Activated T-cell treated with anti-CD3 and anti-CD28 coated beads, Interleukin-2, amount 50 U/mL, for 24 hours (primary cell): ENCODE results near the gene PGM2.
"Not testable (repeated sequence)": the region's sequence is repeated elsewhere in the genome, so short reads cannot be mapped to it uniquely, and the experiment has no call there.

Experiments used
- DNase-seq: peaks from one replicate; pipeline ENCODE4 v3.0.0-alpha.2; 2020
- H3K27ac Mint-ChIP-seq: 2 replicates; pipeline ENCODE4 v1.8.0; 2020; ENCODE audit warnings: mild to moderate bottlenecking, mixed read lengths
- H3K27me3 Mint-ChIP-seq: 2 replicates; pipeline ENCODE4 v1.8.0; 2020; ENCODE audit warnings: mixed read lengths
- H3K36me3 Mint-ChIP-seq: 2 replicates; pipeline ENCODE4 v1.8.0; 2020; ENCODE audit warnings: low read depth, mixed read lengths
- H3K4me1 Mint-ChIP-seq: 2 replicates; pipeline ENCODE4 v1.8.0; 2020; ENCODE audit warnings: low read depth, mixed read lengths
- H3K4me3 Mint-ChIP-seq: 2 replicates; pipeline ENCODE4 v1.8.0; 2020; ENCODE audit warnings: mild to moderate bottlenecking, moderate library complexity, mixed read lengths
- H3K9me3 Mint-ChIP-seq: 2 replicates; pipeline ENCODE4 v1.8.0; 2020; ENCODE audit warnings: mixed read lengths

Gene PGM2

GRCh38 chr4:37826295-37827029 is at the start of gene PGM2:
TSS of gene PGM2 (plus strand) at chr4:37826686. CDS start at chr4:37826733, 47 bp downstream.
- no peaks in the 10 kb centered on the region for H3K27me3 Mint-ChIP-seq
- peak within 1 kb of the TSS; percentile 96 for H3K27ac Mint-ChIP-seq
- H3K4me3 Mint-ChIP-seq: peak within 1 kb of the TSS; percentile 95
- H3K9me3 Mint-ChIP-seq: no peaks in the 10 kb centered on the region
- peaks cover 48% of the 10 kb centered on the region for H3K36me3 Mint-ChIP-seq
- DNase-seq: peak; percentile 94
- peaks cover 43% of the 10 kb centered on the region for H3K4me1 Mint-ChIP-seq

DNA sequence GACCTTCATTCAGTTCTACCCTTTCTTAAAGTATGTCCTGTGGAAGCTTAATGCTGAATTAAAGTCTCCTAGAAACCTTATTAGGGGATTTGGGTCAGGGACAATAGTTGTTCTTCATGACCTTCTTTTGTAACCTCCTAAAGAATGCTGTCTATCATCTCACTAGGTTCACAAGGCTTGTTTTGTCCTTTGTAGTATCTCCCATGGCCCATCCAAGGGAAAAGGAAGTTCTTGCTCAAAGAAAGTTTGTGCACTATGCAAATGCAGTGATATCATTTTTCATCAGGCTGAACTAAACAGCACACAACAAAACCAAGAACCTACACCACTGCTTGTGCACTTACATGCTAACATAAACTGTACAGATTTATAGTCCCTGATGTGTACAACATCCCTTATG is 46.6 kb upstream of the PGM2 start:
- DNase-seq: no peak
- Mint-ChIP-seq H3K27me3 (no peaks in the 10 kb centered on the region), H3K27ac (peak overlapping the region; percentile 74), H3K4me1 (peaks cover 19% of the 10 kb centered on the region), H3K36me3 (peaks cover 3% of the 10 kb centered on the region), H3K4me3 (no peak overlapping the region), H3K9me3 (peaks cover 17% of the 10 kb centered on the region)

- peaks cover 17% of the 10 kb centered on the region for H3K9me3 Mint-ChIP-seq
- H3K4me3 Mint-ChIP-seq: no peak overlapping the region
- peaks cover 3% of the 10 kb centered on the region for H3K36me3 Mint-ChIP-seq
- H3K27me3 Mint-ChIP-seq: no peaks in the 10 kb centered on the region
- no peak for DNase-seq
- peak overlapping the region; percentile 74 for H3K27ac Mint-ChIP-seq
- peaks cover 19% of the 10 kb centered on the region for H3K4me1 Mint-ChIP-seq
Observed at GRCh38 chr4:37780444-37781130, 45.9 kb upstream of the PGM2 start.

- Mint-ChIP-seq H3K4me1 (peaks cover 19% of the 10 kb centered on the region), H3K27me3 (no peaks in the 10 kb centered on the region), H3K9me3 (peaks cover 17% of the 10 kb centered on the region), H3K27ac (peak overlapping the region; percentile 74), H3K4me3 (no peak overlapping the region), H3K36me3 (peaks cover 3% of the 10 kb centered on the region)
- DNase-seq: no peak
Observed at GRCh38 chr4:37781131-37781455, 45.4 kb upstream of the PGM2 start.

DNA sequence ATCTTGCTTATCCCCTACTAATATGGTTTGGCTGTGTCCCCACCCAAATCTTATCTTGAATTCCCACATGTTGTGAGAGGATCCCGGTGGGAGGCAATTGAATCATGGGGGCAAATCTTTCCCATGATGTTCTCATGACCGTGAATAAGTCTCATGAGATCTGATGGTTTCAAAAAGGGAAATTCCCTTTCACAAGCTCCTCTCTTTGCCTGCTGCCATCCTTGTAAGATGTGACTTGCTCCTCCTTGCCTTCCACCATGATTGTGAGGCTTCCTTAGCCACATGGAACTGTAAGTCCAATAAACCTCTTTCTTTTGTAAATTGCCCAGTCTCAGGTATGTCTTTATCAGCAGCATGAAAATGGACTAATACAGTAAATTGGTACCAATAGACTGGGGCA is 40.2 kb upstream of the PGM2 start:
- H3K4me1 Mint-ChIP-seq, H3K36me3 Mint-ChIP-seq, DNase-seq, H3K4me3 Mint-ChIP-seq, H3K27me3 Mint-ChIP-seq, H3K27ac Mint-ChIP-seq: not testable (repeated sequence)
- H3K9me3 Mint-ChIP-seq: peaks cover 16% of the 10 kb centered on the region

- not testable (repeated sequence) for H3K36me3 Mint-ChIP-seq, DNase-seq, H3K4me3 Mint-ChIP-seq, H3K4me1 Mint-ChIP-seq, H3K27me3 Mint-ChIP-seq
- Mint-ChIP-seq H3K27ac (peak overlapping the region; percentile 19), H3K9me3 (peaks cover 15% of the 10 kb centered on the region)
Observed at GRCh38 chr4:37787883-37788460, 38.5 kb upstream of the PGM2 start.

GRCh38 chr4:37788819-37789218 is 37.7 kb upstream of the PGM2 start:
- H3K4me1 Mint-ChIP-seq: peaks cover 4% of the 10 kb centered on the region
- no peaks in the 10 kb centered on the region for H3K36me3 Mint-ChIP-seq
- no peak overlapping the region for H3K27ac Mint-ChIP-seq

GRCh38 chr4:37792241-37792640 is 34.2 kb upstream of the PGM2 start:
- H3K27me3 Mint-ChIP-seq: no peaks in the 10 kb centered on the region
- peaks cover 4% of the 10 kb centered on the region for H3K4me1 Mint-ChIP-seq
- no peaks in the 10 kb centered on the region for H3K36me3 Mint-ChIP-seq
- H3K4me3 Mint-ChIP-seq: no peak overlapping the region
- no peak overlapping the region for H3K27ac Mint-ChIP-seq
- peaks cover 11% of the 10 kb centered on the region for H3K9me3 Mint-ChIP-seq
- no peak for DNase-seq

More at GRCh38 chr4:37788819-37789218, 37.7 kb upstream of the PGM2 start:
- no peaks in the 10 kb centered on the region for H3K27me3 Mint-ChIP-seq
- no peak for DNase-seq
- no peak overlapping the region for H3K4me3 Mint-ChIP-seq
- peaks cover 13% of the 10 kb centered on the region for H3K9me3 Mint-ChIP-seq

DNA sequence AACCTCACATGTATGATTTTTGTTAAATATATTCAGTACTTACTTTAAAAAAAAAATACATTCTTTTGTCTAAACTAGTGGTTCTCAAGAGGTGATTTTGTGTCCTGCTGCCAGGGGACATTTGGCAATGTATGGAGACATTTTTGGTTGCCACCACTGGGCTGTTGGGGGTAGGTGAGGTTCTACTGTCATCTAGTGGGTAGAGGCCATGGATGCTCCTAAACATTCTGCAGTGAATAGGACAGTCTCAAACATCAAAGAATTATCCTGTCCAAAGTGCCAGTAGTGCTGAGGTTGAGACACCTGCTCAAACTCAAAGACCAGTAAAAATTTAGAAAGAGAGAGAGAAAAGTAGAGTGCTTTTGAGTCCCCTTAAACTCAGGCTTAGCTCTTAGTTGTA is 32.9 kb upstream of the PGM2 start:
- no peak for DNase-seq
- Mint-ChIP-seq H3K27ac (no peak overlapping the region), H3K9me3 (peaks cover 11% of the 10 kb centered on the region), H3K27me3 (no peaks in the 10 kb centered on the region), H3K4me1 (no peaks in the 10 kb centered on the region), H3K36me3 (no peaks in the 10 kb centered on the region), H3K4me3 (no peak overlapping the region)

- Mint-ChIP-seq H3K27ac (no peak overlapping the region), H3K4me3 (no peak overlapping the region), H3K9me3 (peaks cover 11% of the 10 kb centered on the region), H3K36me3 (no peaks in the 10 kb centered on the region), H3K27me3 (no peaks in the 10 kb centered on the region), H3K4me1 (no peaks in the 10 kb centered on the region)
- DNase-seq: no peak
Observed at GRCh38 chr4:37794056-37794455, 32.4 kb upstream of the PGM2 start.

GRCh38 chr4:37795581-37796195 is 30.8 kb upstream of the PGM2 start:
- H3K9me3 Mint-ChIP-seq: peaks cover 10% of the 10 kb centered on the region
- DNase-seq: no peak
- no peak overlapping the region for H3K4me3 Mint-ChIP-seq
- H3K4me1 Mint-ChIP-seq: no peaks in the 10 kb centered on the region
- no peaks in the 10 kb centered on the region for H3K27me3 Mint-ChIP-seq
- no peaks in the 10 kb centered on the region for H3K36me3 Mint-ChIP-seq
- H3K27ac Mint-ChIP-seq: no peak overlapping the region

GRCh38 chr4:37797374-37797773 is 29.1 kb upstream of the PGM2 start:
- Mint-ChIP-seq H3K4me3 (no peak overlapping the region), H3K4me1 (no peaks in the 10 kb centered on the region), H3K27me3 (no peaks in the 10 kb centered on the region), H3K9me3 (no peaks in the 10 kb centered on the region), H3K36me3 (no peaks in the 10 kb centered on the region), H3K27ac (no peak overlapping the region)
- no peak for DNase-seq

GRCh38 chr4:37797923-37798322 is 28.6 kb upstream of the PGM2 start:
- no peak for DNase-seq
- Mint-ChIP-seq H3K4me1 (no peaks in the 10 kb centered on the region), H3K27ac (no peak overlapping the region), H3K4me3 (no peak overlapping the region), H3K9me3 (no peaks in the 10 kb centered on the region), H3K36me3 (no peaks in the 10 kb centered on the region), H3K27me3 (no peaks in the 10 kb centered on the region)

- no peak for DNase-seq
- H3K4me3 Mint-ChIP-seq: no peak overlapping the region
- no peaks in the 10 kb centered on the region for H3K36me3 Mint-ChIP-seq
- no peak overlapping the region for H3K27ac Mint-ChIP-seq
- no peaks in the 10 kb centered on the region for H3K27me3 Mint-ChIP-seq
- H3K4me1 Mint-ChIP-seq: no peaks in the 10 kb centered on the region
- H3K9me3 Mint-ChIP-seq: no peaks in the 10 kb centered on the region
Observed at GRCh38 chr4:37798616-37799015, 27.9 kb upstream of the PGM2 start.
